NCI-H146 (cell line): Measurements from ENCODE around the gene SLC25A39.
"Not testable (repeated sequence)": the region's sequence is repeated elsewhere in the genome, so short reads cannot be mapped to it uniquely, and the experiment has no call there.

ENCODE experiments used
- DNase-seq: peaks from one replicate; lab custom pipeline; 2025; lab: John Stamatoyannopoulos, UW

The SLC25A39 gene

GRCh38 chr17:44324571-44325275, at the start of gene SLC25A39:
SLC25A39 (minus strand) TSS chr17:44324823; CDS start chr17:44323562, 1,261 bp downstream.
- DNase-seq = peak; percentile 93

GRCh38 chr17:44372036-44372435, 47.4 kb upstream of the SLC25A39 start:
- DNase-seq = no peak

- DNase-seq = peak; percentile 23
These were observed 44.9 kb upstream of the SLC25A39 start for GRCh38 chr17:44369414-44370023.

- DNase-seq = not testable (repeated sequence)
These were observed 44.0 kb upstream of the SLC25A39 start for GRCh38 chr17:44368391-44369243.

GRCh38 chr17:44367231-44367979, 42.8 kb upstream of the SLC25A39 start:
- DNase-seq = no peak

- DNase-seq = not testable (repeated sequence)
These were observed 40.4 kb upstream of the SLC25A39 start for GRCh38 chr17:44365051-44365450.

GRCh38 chr17:44363613-44364159, 39.1 kb upstream of the SLC25A39 start, which contains the start of gene FAM171A2:
FAM171A2 (minus strand) TSS chr17:44363853; CDS start chr17:44363714, 139 bp downstream.
- DNase-seq = peak; percentile 63

GRCh38 chr17:44362949-44363612, 38.5 kb upstream of the SLC25A39 start:
- DNase-seq = peak; percentile 69

GRCh38 chr17:44362459-44362948, 37.9 kb upstream of the SLC25A39 start:
- DNase-seq = no peak

GRCh38 chr17:44361292-44362260, 37.0 kb upstream of the SLC25A39 start:
- peak; percentile 49 for DNase-seq

- DNase-seq = peak; percentile 35
These were observed 36.2 kb upstream of the SLC25A39 start for GRCh38 chr17:44360826-44361225.

GRCh38 chr17:44360144-44360533, 35.5 kb upstream of the SLC25A39 start:
- no peak for DNase-seq

GRCh38 chr17:44359458-44360143, 35.0 kb upstream of the SLC25A39 start:
- DNase-seq = no peak

GRCh38 chr17:44359006-44359405, 34.4 kb upstream of the SLC25A39 start:
- DNase-seq = no peak

- no peak for DNase-seq
These were observed 33.4 kb upstream of the SLC25A39 start for GRCh38 chr17:44358066-44358465.

- no peak for DNase-seq
These were observed 31.6 kb upstream of the SLC25A39 start for GRCh38 chr17:44356241-44356640.

- no peak for DNase-seq
These were observed 31.0 kb upstream of the SLC25A39 start for GRCh38 chr17:44355642-44356099.

- DNase-seq = no peak
These were observed 30.2 kb upstream of the SLC25A39 start for GRCh38 chr17:44354582-44355561.
